RWPE2 (cell line): ENCODE data around the gene TP63.
A peak's percentile ranks its signal among the peaks of the same experiment; 100 is the strongest.

ENCODE experiments used
- ATAC-seq: fragments of 200-7000 bp; cut with Tn5 transposase; 3 replicates; pipeline ENCODE4 v1.9.1; 2021; ENCODE audit warnings: low read depth
- DNase-seq: peaks from one replicate; pipeline ENCODE4 v3.0.0-alpha.2; 2020; ENCODE audit warnings: low spot score
- H3K27ac ChIP-seq: fragments of 450-650 bp; 2 replicates; pipeline ENCODE4 v1.5.1; 2017; ENCODE audit warnings: mild to moderate bottlenecking; ENCODE audit not compliant: poor library complexity, severe bottlenecking
- H3K27me3 ChIP-seq: fragments of 250-450 bp; sonication (Bioruptor Pico); 2 replicates; pipeline ENCODE4 v1.5.1; 2021; ENCODE audit warnings: mild to moderate bottlenecking, moderate library complexity; ENCODE audit not compliant: insufficient read depth, poor library complexity, severe bottlenecking
- H3K36me3 ChIP-seq: fragments of 250-450 bp; sonication (Bioruptor Pico); 2 replicates; pipeline ENCODE4 v1.5.1; 2020; ENCODE audit warnings: low read depth, mild to moderate bottlenecking, moderate library complexity
- H3K4me1 ChIP-seq: fragments of 250-450 bp; sonication (Bioruptor Pico); 2 replicates; pipeline ENCODE4 v1.5.1; 2021; ENCODE audit warnings: mild to moderate bottlenecking, moderate library complexity; ENCODE audit not compliant: insufficient read depth, poor library complexity, severe bottlenecking
- H3K4me3 ChIP-seq: fragments of 250-450 bp; sonication (Bioruptor Pico); 2 replicates; pipeline ENCODE4 v1.5.1; 2021; ENCODE audit warnings: mild to moderate bottlenecking, moderate library complexity; ENCODE audit not compliant: severe bottlenecking
- H3K9me3 ChIP-seq: fragments of 250-450 bp; sonication (Bioruptor Pico); 2 replicates; pipeline ENCODE4 v1.5.1; 2021; ENCODE audit warnings: mild to moderate bottlenecking, moderate library complexity; ENCODE audit not compliant: severe bottlenecking
- TF ChIP-seq, protein P1 (sequence below): fragments of 450-650 bp; IDR thresholded peaks from one replicate; pipeline ENCODE4 v1.5.1; 2017; ENCODE audit warnings: mild to moderate bottlenecking, moderate library complexity; ENCODE audit not compliant: poor library complexity, severe bottlenecking

TP63 gene

DNA sequence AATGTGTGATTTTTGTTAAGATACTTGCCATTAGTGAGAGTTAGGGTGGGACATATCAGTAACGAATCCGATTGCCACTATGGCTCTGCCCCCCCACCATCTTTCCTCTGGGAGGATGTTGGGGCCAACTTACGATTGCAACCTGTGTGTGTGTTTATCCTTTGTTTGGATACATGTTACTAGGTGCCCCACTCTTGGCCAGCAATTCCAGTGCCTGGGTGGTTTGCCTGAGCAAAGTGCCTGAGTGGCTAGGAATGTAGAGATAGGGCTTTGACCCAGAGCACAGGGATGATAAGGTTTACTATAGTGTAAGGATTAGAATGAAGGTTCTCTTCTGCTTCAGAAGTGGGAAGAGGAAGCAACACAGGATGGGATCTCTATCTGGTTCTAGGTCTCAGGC, 231.8 kb downstream of the TP63 start:
- H3K36me3 ChIP-seq, result peaks cover 46% of the 10 kb centered on the region
- peaks cover 42% of the 10 kb centered on the region for H3K4me1 ChIP-seq
- no peaks in the 10 kb centered on the region for H3K27me3 ChIP-seq
- TF ChIP-seq, protein P1, sequence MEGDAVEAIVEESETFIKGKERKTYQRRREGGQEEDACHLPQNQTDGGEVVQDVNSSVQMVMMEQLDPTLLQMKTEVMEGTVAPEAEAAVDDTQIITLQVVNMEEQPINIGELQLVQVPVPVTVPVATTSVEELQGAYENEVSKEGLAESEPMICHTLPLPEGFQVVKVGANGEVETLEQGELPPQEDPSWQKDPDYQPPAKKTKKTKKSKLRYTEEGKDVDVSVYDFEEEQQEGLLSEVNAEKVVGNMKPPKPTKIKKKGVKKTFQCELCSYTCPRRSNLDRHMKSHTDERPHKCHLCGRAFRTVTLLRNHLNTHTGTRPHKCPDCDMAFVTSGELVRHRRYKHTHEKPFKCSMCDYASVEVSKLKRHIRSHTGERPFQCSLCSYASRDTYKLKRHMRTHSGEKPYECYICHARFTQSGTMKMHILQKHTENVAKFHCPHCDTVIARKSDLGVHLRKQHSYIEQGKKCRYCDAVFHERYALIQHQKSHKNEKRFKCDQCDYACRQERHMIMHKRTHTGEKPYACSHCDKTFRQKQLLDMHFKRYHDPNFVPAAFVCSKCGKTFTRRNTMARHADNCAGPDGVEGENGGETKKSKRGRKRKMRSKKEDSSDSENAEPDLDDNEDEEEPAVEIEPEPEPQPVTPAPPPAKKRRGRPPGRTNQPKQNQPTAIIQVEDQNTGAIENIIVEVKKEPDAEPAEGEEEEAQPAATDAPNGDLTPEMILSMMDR, result no peak
- peak overlapping the region; percentile 89 for H3K27ac ChIP-seq
- ATAC-seq (peak; percentile 73), DNase-seq (no peak)
- H3K4me3 ChIP-seq, result no peak overlapping the region
- no peaks in the 10 kb centered on the region for H3K9me3 ChIP-seq

DNA sequence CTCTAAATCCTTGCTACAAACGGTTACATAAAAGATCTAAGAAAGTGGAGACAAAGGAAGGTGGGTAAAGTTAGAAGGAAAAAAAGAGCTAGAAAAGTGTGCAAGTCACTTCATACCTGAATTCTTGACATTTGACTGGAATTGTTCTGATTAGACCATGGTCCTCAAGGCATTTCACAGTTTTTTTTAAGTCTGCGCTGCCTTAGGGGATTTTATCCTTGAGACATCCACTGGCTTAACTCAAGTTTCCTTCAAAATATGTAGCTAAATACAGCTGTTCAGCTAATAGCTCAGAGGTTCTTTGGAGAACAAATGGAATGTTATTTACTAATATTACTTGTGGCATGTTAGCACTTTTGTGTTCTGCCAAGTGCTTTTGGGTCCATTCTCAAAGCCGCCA, 236.9 kb downstream of the TP63 start:
- no peak for DNase-seq
- Histone ChIP-seq H3K27ac (no peak overlapping the region), H3K36me3 (peaks cover 97% of the 10 kb centered on the region), H3K27me3 (no peaks in the 10 kb centered on the region), H3K9me3 (no peaks in the 10 kb centered on the region), H3K4me3 (no peak overlapping the region), H3K4me1 (peaks cover 4% of the 10 kb centered on the region)
- no peak for ATAC-seq
- TF ChIP-seq, protein P1, result no peak

DNA sequence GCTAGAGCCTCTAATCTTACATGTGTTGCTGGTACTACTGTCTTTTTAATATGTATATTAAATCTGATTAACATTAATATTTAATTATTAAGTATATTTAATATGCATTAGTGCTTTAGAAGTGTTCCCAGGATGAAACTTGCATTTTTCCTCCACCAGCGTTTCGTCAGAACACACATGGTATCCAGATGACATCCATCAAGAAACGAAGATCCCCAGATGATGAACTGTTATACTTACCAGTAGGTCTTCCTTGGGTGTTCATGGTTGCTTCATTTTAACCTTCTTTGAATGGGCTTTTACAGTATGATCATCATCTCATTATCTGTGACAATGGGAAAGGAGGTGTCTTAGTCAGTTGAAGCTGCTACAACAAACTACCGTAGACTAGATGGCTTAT, 238.0 kb downstream of the TP63 start:
- Histone ChIP-seq H3K27ac (no peak overlapping the region), H3K4me3 (no peak overlapping the region), H3K36me3 (peaks cover 100% of the 10 kb centered on the region), H3K4me1 (no peaks in the 10 kb centered on the region), H3K27me3 (no peaks in the 10 kb centered on the region), H3K9me3 (no peaks in the 10 kb centered on the region)
- TF ChIP-seq, protein P1, result no peak
- no peak for DNase-seq
- no peak for ATAC-seq

DNA sequence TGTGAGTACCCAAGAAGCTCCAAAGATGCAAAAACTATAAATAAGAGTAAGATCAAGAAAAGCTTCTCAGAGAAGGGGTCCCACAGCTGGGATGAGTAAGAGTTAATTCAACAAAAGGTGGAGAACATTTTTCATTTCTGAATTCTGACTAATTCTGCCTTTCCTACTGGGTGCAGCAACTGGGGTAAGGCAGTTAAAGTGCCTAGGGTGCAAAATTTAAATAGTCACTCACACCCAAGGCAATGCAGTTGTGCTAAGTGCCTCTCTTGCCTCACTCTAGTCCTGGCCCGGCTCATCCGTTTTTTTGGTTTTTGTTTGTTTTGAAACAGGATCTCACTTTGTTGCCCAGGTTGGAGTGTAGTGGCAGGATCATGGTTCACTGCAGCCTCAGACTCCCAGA, 240.2 kb downstream of the TP63 start:
- Histone ChIP-seq H3K4me3 (no peak overlapping the region), H3K27me3 (no peaks in the 10 kb centered on the region), H3K36me3 (peaks cover 98% of the 10 kb centered on the region), H3K4me1 (no peaks in the 10 kb centered on the region), H3K27ac (no peak overlapping the region), H3K9me3 (no peaks in the 10 kb centered on the region)
- ATAC-seq, result no peak
- no peak for DNase-seq
- TF ChIP-seq, protein P1, result no peak

DNA sequence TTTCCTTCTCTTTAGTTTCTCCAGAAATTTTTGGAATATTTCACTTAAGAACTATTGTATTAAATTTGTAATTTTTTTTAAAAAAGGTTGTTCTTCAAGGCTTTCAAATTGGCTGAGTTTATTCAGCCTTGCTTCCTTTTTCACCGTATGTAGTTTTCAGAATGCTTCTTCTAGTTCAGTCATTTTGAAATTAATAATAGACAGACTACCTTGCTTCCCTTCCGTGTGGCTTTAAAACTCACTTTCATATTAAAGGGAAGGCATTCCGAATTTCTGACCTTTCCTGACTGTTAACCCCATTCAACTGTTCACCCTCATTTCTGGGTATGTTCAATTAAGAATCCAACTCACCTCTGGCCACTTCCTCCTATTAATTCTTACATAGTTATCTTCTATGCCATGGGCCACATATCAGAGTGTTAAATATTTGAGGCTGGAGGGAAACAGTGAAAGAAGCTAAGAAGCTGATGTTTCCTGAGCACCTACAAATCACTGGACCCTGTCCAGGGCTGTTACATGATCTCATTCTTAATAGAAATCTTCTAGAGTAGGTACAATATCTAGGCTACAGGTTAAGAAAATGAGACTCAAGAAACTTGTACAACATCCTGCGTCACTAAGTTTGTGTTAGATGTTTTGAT, 252.0 kb downstream of the TP63 start:
- ATAC-seq, result no peak
- TF ChIP-seq, protein P1, result no peak
- H3K4me3 ChIP-seq, result no peak overlapping the region

More for the DNA sequence above, 252.0 kb downstream of the TP63 start:
- DNase-seq, result no peak
- H3K27ac ChIP-seq, result no peak overlapping the region
- no peaks in the 10 kb centered on the region for H3K9me3 ChIP-seq
- no peaks in the 10 kb centered on the region for H3K4me1 ChIP-seq
- H3K36me3 ChIP-seq, result peaks cover 95% of the 10 kb centered on the region
- no peaks in the 10 kb centered on the region for H3K27me3 ChIP-seq
